ENCODE measurements around the gene REN.

Gene REN

DNA sequence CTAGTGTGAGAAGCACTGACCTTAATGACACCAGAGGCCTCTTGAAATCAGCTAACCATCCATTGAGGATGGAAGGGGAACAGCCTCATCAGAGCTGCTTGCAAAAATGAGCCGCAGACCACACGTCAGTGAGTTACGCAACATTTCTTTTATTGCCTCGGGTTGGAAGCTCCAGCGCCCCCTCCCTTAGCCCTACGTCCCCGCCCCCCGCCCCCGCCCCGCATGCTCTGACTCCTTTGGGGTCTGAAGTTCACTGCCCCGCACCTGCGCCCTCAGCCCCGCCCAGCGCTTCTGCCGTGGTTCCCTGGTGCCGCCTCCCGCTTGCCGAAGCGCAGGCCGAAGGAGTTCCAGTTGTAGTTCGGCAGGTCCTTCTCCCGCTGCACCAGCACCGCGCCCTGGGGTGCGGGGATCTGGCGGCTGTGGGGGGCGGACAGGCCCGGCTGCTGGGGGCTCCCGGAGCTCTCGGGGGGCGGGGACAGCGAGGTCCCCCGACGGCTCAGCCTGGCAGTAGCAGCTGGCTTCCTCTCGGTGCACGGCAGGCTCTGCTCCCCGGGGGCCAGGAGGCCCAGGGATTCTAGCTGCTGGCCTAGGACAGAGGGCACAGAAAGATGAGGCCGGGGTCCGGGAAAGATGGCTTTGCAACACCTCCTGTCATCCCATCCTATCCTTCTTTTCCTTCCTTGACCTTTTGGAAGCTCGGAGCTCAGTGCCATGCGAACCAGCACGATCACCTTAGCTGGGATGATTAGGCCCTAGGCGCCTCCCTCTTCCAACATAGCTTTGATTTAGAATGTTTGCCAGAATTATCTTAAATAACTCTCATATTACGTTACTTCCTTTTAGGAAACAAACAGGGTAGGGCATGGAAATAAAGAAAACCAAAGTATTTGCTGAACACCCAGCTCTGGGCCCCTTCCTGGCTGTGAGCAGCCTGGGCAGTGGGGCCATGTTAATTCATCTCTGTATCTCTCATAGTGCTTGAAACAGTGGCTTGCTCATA is 24.4 kb upstream of the REN start:
- DNase-seq = peak; percentile 33

- no peak for DNase-seq
Measured at GRCh38 chr1:204188959-204189639, 23.0 kb upstream of the REN start.

DNA sequence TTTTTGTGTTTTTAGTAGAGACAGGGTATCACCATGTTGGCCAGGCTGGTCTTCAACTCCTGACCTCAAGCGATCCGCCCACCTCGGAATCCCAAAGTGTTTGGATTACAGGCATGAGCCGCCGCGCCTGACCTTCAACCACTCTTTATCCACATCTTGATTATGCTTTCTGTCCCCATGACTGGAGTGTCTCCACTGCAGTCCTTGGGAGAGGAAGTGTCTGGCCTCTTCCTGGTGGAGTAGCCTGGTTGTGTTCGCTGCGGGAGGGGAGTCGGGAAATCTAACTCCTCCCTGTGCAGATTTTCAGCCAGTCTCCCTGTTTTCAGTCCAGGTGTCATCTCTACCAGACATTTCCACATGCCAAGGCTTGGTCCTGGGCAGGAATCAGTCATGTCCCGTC is 20.5 kb upstream of the REN start:
- DNase-seq = no peak

GRCh38 chr1:204181116-204181515 is 15.0 kb upstream of the REN start:
- no peak for DNase-seq

DNA sequence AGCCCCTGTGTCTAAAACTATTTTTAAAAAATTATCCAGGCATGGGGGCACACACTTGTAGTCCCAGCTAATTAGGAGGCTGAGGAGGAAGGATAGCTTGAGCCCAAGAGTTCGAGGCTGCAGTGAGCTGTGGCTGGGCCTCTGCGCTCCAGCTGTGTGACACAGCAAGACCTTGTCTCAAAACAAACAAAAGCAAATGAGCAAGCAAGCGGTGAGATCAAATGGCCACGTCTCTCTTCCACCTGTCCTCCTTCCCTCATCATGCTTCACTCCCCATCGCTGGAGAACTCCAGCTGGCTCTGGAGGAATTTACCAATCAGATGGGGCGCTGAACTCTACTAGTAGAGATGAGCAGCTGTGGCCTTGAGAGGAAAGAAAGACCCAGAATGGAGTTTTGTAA is 14.0 kb upstream of the REN start:
- no peak for DNase-seq

DNA sequence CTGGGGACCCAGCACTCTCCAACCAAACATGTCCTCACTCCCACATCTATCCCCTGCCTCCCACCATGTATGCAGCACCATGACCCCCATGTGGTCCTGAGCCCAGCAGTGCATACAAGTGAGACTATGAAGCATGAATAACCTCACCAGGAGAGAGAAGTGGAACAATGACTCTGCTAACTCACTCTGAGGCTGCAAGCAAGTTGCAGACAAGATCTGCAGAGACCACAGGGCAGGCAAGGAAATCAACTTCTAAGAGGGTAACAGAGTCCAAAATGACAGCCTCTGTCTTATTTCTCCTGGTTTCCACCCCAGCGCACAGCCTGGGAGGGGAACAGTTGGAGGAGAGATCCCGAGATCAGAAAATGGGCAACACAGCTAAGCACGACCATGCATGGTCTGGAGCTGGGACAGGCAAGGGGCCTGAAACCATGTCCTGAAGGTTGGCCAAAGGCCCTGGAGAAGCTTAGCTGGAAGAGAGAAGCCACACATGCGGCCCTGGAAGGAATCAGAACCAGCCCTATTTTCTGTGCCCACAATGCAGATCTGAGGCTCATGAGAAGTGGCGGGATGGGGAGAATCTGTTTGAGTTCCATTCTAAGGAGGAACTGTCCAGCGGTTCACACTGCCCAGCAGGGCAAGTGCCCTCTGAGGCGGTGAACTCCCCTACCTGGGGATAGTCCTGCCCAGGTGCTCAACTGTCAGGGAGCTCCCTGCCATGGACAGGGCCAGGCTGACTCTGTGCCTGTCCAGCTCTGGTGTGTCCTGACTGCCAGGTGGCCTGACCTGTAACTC is 12.5 kb upstream of the REN start:
- no peak for DNase-seq

DNA sequence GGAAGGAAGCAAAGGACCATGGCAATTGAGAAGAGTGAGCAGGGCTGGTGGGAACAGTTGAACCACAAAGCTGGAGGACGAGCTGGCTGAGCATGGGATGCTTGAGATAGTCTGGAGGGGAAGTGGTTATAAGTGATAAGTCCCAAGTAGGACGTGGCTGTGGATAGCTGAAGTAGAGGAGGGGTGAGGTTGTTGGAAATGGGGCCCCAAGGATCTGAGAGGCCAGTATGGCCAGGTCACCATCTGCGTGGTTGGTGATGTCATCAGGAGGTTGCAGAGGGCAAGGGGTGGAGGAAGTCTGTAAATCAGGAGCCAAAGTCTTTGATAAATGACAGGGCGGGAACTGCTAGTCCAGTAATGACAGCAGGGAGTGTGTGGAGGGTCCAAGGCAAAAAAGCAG is 11.0 kb upstream of the REN start:
- DNase-seq = no peak

GRCh38 chr1:204176049-204176448 is 9.9 kb upstream of the REN start:
- DNase-seq = no peak

GRCh38 chr1:204174958-204175357 is 8.8 kb upstream of the REN start:
- no peak for DNase-seq

- no peak for DNase-seq
Measured at GRCh38 chr1:204172404-204173029, 6.4 kb upstream of the REN start.

DNA sequence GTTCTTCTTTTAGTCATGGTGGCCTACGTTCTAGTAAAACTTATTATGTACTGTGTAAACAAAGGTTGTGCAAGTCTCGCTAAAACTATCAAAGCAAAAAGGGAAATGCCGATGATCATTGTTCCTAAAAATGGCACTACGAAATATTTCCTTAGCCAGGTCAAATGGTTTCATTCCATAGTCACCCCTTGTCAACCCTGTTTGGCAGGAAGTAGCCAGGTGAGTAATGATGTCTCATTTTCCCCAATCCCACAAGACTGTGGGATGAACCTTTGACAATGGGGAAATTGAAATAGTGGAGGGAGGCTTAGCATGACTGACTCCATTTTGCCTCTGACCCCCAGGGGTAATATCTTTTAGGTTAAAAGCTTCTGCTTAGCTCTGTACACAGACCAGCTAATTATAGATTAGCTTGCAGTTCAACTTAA is 5.6 kb upstream of the REN start:
- peak; percentile 90 for DNase-seq

DNA sequence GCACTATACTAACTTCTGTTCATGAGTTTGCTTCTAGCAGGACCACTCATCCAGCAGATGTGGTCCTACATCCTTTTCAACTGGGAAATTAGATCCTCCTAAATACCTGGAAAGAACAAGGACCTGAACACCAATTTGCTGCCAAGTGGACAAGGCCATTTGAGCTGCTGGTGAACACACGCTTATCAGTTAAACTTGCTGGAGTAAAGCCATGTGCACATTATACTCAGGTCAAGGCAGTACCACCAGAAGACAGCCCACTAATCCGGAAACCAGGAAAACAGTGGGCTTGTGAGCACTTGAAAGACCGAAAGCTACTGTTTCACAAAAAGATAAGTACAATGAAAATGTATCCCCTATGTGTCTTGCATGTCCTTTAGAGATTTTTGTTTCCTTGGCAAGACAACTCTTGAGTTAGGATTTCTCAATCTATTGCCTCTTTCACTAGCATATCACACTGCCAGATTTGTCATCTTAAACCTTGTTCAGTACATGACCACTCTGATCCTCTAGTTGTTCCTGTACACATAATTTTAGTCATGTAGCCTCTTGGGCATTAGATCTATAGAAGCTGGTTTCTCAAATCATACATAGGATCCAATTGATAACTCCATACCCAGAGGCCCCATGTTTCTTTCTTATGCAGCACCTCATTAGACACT is 4.5 kb upstream of the REN start:
- no peak for DNase-seq

GRCh38 chr1:204169858-204170257 is 3.7 kb upstream of the REN start:
- DNase-seq = no peak

- no peak for DNase-seq
Measured at GRCh38 chr1:204167730-204168129, 1.6 kb upstream of the REN start.

DNA sequence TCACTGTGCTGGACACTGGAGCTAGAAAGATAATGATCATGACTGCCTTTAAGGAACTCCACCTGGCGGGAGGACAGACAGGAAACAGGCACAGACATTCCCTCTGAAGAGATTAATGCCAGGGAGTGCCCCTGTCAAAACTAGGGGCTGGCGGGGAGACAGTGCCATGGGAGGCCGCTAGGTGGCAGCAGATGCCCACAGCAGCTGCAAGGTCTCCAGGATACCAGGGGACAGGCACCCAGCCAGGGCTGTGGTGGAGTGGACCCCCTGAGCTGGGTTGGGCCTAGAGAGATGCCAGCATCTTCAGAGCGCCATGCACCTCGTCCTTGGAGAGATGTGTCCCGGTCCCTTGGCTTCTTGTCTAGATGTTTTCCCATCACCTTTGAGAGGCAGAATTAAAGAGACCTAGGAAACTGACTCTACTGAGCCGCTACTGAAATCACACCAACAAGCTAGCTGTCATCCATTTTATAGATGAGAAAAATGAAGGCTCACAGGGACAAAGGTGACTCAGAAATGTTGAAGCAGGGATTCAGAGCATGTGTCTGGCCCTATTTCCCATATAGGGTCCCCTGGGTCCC is 3.6 kb downstream of the REN start:
- peak; percentile 45 for DNase-seq

DNA sequence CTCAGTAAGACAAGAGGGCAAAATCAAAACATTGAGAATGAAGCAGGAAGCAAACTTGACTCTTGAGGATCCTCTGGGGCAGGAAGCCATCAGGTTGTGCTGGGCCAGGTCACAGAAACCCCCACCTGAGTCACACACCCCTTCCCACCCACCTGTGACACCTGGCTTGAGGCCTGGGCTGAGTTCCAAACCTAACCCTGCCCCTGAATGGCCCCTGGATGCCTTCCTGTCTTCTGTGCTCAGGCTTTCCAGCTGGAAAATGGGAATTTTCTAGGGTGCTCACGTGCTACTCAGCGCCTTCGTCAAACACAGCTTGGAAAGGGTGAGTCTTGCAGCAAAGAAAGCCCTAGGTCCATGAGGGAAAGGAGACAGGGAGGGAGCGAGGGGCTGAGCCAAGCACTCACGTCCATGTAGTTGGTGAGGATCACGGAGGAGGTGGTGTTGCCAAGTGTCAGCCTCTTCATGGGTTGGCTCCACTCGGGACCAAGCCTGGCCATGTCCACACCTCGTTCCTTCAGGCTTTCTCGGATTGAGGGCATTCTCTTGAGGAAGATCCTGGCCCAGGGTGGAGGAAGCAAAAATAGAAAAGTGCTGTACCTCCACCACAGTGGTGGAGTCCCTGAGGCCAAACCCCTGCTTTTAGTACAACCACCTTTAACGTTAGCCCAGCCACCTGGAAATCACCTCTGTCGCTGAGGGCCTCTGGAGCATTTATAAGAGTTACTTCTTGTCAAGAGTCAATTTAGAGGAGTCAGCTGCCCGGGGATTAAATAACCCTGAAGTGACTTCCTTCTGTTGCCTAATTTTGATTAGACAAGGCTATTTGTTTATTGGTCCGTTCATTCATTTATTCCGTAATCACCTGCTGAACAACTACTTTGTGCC is 4.3 kb downstream of the REN start:
- no peak for DNase-seq

DNA sequence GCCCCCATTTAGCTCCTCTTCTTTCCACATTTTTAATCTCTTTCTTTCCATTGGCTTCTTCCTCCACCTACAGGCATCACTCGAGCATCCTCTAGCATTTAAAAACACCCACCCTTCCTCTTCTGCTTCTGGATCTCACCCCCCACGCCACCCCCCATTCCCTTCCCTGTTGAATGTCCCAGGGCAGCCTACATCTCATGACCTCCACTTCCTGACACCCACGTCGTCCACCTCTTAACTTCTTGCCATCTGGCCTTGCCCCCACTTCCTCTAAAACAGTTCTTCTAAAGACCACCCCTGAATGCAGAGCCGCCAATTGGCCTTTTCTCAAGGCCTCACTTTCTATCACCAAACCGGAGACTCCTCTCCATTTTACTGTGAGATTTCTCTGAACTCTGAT is 8.2 kb downstream of the REN start:
- DNase-seq = no peak

DNA sequence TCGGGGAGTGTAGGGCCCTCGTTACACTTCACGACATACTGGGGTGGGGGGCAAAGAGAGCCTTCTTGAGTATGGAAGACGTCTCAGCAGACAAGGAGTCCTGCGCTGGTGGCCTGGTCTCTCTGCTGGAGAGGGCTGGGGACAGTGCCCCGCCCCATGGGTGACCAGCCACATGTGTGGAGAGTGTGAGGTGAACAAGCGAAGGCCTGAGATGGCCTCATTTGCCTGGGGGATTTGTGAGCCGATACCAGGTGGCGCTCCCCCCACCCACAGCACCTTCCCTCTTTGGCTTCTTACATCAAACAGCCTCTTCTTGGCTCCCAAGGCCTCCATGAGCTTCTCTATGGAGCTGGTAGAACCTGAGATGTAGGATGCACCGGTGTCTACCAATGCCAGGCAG is 10.3 kb downstream of the REN start:
- no peak for DNase-seq

GRCh38 chr1:204154568-204155255 is 11.4 kb downstream of the REN start:
- DNase-seq = no peak

GRCh38 chr1:204153667-204154066 is 12.5 kb downstream of the REN start:
- DNase-seq = no peak
